ENCODE measurements around the gene SYTL2.
A peak's percentile ranks its signal among the peaks of the same experiment; 100 is the strongest.
"Not testable (repeated sequence)": the region's sequence is repeated elsewhere in the genome, so short reads cannot be mapped to it uniquely, and the experiment has no call there.

Gene SYTL2

GRCh38 chr11:85654343-85654742 lies 156.6 kb downstream of the SYTL2 start:
- not testable (repeated sequence) for H3K4me1 ChIP-seq (ENCODE audit: control insufficient read depth, insufficient read depth, low read length); H3K9me3 ChIP-seq (replicated peaks; ENCODE audit: low read length); H3K27me3 ChIP-seq (ENCODE audit: control insufficient read depth, insufficient read depth, low read length); H3K9ac ChIP-seq (ENCODE audit: low read depth, low read length); H3K4me2 ChIP-seq (ENCODE audit: low read length); H3K4me3 ChIP-seq (ENCODE audit: low read length)
- H3K36me3 ChIP-seq (ENCODE audit: insufficient read depth, low read length): peaks cover 52% of the 10 kb centered on the region

GRCh38 chr11:85652786-85653447 lies 158.0 kb downstream of the SYTL2 start:
- Histone ChIP-seq H3K9ac (ENCODE audit: low read depth, low read length) (no peak overlapping the region), H3K4me3 (ENCODE audit: low read length) (no peak overlapping the region), H3K27me3 (ENCODE audit: control insufficient read depth, insufficient read depth, low read length) (no peaks in the 10 kb centered on the region), H3K4me2 (ENCODE audit: low read length) (no peak overlapping the region), H3K36me3 (ENCODE audit: insufficient read depth, low read length) (peaks cover 38% of the 10 kb centered on the region), H3K9me3 (replicated peaks; ENCODE audit: low read length) (no peaks in the 10 kb centered on the region), H3K4me1 (ENCODE audit: control insufficient read depth, insufficient read depth, low read length) (peaks cover 6% of the 10 kb centered on the region)

- Histone ChIP-seq H3K9ac (ENCODE audit: low read depth, low read length) (no peak overlapping the region), H3K4me3 (ENCODE audit: low read length) (no peak overlapping the region), H3K4me2 (ENCODE audit: low read length) (no peak overlapping the region), H3K9me3 (replicated peaks; ENCODE audit: low read length) (no peaks in the 10 kb centered on the region), H3K4me1 (ENCODE audit: control insufficient read depth, insufficient read depth, low read length) (peaks cover 11% of the 10 kb centered on the region), H3K27me3 (ENCODE audit: control insufficient read depth, insufficient read depth, low read length) (no peaks in the 10 kb centered on the region), H3K36me3 (ENCODE audit: insufficient read depth, low read length) (peaks cover 20% of the 10 kb centered on the region)
Observed at GRCh38 chr11:85651118-85651517, 159.8 kb downstream of the SYTL2 start.

GRCh38 chr11:85647604-85648299 lies 163.2 kb downstream of the SYTL2 start, which contains the start of gene TMEM126A:
Gene TMEM126A (plus strand): TSS chr11:85647967. CDS start chr11:85650256, 2,289 bp downstream.
- Histone ChIP-seq H3K4me3 (ENCODE audit: low read length) (peak within 1 kb of the TSS; percentile 85), H3K36me3 (ENCODE audit: insufficient read depth, low read length) (peaks cover 3% of the 10 kb centered on the region)

DNA sequence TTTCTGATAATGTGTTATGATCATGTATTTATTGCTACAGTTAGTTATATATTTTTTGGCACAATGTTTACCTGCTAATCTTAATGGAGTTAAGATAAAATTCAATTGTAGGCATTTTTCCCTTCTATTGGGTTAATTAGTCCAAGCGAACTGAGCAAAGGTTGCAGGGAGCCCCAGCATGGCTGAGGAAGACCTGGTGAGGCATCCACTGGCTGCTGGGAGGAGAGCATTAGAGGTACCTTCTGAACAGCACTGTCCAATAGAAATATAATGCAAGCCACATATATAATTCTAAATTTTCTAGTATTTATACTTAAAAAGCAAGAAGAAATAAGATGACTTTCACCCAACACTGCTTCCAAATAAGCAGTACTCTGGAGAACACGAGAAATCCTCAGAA lies 163.9 kb downstream of the SYTL2 start:
- Histone ChIP-seq H3K4me3 (ENCODE audit: low read length) (peak overlapping the region; percentile 85), H3K9ac (ENCODE audit: low read depth, low read length) (peak overlapping the region; percentile 87), H3K9me3 (replicated peaks; ENCODE audit: low read length) (no peaks in the 10 kb centered on the region), H3K36me3 (ENCODE audit: insufficient read depth, low read length) (peaks cover 3% of the 10 kb centered on the region), H3K27me3 (ENCODE audit: control insufficient read depth, insufficient read depth, low read length) (peaks cover 13% of the 10 kb centered on the region), H3K4me2 (ENCODE audit: low read length) (peak overlapping the region; percentile 86), H3K4me1 (ENCODE audit: control insufficient read depth, insufficient read depth, low read length) (peaks cover 11% of the 10 kb centered on the region)

More at GRCh38 chr11:85647604-85648299, 163.2 kb downstream of the SYTL2 start, which contains the start of gene TMEM126A:
- Histone ChIP-seq H3K27me3 (ENCODE audit: control insufficient read depth, insufficient read depth, low read length) (peaks cover 9% of the 10 kb centered on the region), H3K9ac (ENCODE audit: low read depth, low read length) (peak within 1 kb of the TSS; percentile 87), H3K4me2 (ENCODE audit: low read length) (peak within 1 kb of the TSS; percentile 86), H3K4me1 (ENCODE audit: control insufficient read depth, insufficient read depth, low read length) (peaks cover 11% of the 10 kb centered on the region), H3K9me3 (replicated peaks; ENCODE audit: low read length) (no peaks in the 10 kb centered on the region)

Measured in skeletal muscle satellite cell (primary cell).